Astrocyte (in vitro differentiated cells and primary cell): ENCODE data around the gene TREX2. TPM values are rescaled to one million over a fixed set of nuclear protein-coding genes. Genes with fewer than 3 reads are reported as not detected.

Experiments
- DNase-seq: peaks from one replicate; pipeline ENCODE4 v3.0.0-alpha.2; 2010; ENCODE audit warnings: low read depth
- FAIRE-seq: peaks from 2 replicates; lab custom pipeline; 2011; peaks lifted over from hg19 to GRCh38; lab: Jason Lieb, UNC
- H2AFZ ChIP-seq: 2 replicates; pipeline ENCODE4 v1.6.0; 2012; ENCODE audit warnings: low read depth, low read length, inconsistent platforms
- H3K27ac ChIP-seq: 2 replicates; pipeline ENCODE4 v1.5.1; 2011; ENCODE audit warnings: low read depth, low read length, inconsistent platforms
- H3K27me3 ChIP-seq: 2 replicates; pipeline ENCODE4 v1.6.0; 2011; ENCODE audit warnings: low read length, inconsistent platforms; ENCODE audit not compliant: insufficient read depth
- H3K36me3 ChIP-seq: 2 replicates; pipeline ENCODE4 v1.5.1; 2011; ENCODE audit warnings: low read length, inconsistent platforms; ENCODE audit not compliant: insufficient read depth
- H3K4me1 ChIP-seq: 2 replicates; pipeline ENCODE4 v1.5.1; 2011; ENCODE audit warnings: low read length, inconsistent platforms; ENCODE audit not compliant: insufficient read depth
- H3K4me2 ChIP-seq: 2 replicates; pipeline ENCODE4 v1.6.0; 2012; ENCODE audit warnings: low read length, inconsistent platforms
- H3K4me3 ChIP-seq: 2 replicates; pipeline ENCODE4 v1.5.1; 2011; ENCODE audit warnings: low read depth, mild to moderate bottlenecking, low read length, inconsistent platforms; ENCODE audit not compliant: insufficient read depth
- H3K79me2 ChIP-seq: 2 replicates; pipeline ENCODE4 v1.6.0; 2012; ENCODE audit warnings: mild to moderate bottlenecking, low read length, inconsistent platforms; ENCODE audit not compliant: insufficient read depth
- H3K9ac ChIP-seq: 2 replicates; pipeline ENCODE4 v1.6.0; 2012; ENCODE audit warnings: mild to moderate bottlenecking, low read length, inconsistent platforms
- H3K9me3 ChIP-seq: 2 replicates; pipeline ENCODE4 v1.5.1; 2012; ENCODE audit warnings: low read depth, mild to moderate bottlenecking, low read length, inconsistent platforms; ENCODE audit not compliant: insufficient read depth
- H4K20me1 ChIP-seq: 2 replicates; pipeline ENCODE4 v1.6.0; 2012; ENCODE audit warnings: low read length, inconsistent platforms; ENCODE audit not compliant: insufficient read depth
- H3K27ac Mint-ChIP-seq: one replicate; pipeline ENCODE4 v1.8.0; 2021; ENCODE audit warnings: mild to moderate bottlenecking, mixed read lengths; ENCODE audit not compliant: unreplicated experiment
- H3K27me3 Mint-ChIP-seq: one replicate; pipeline ENCODE4 v1.8.0; 2021; ENCODE audit warnings: low read depth, mixed read lengths; ENCODE audit not compliant: unreplicated experiment
- H3K36me3 Mint-ChIP-seq: one replicate; pipeline ENCODE4 v1.8.0; 2021; ENCODE audit warnings: low read depth, mixed read lengths; ENCODE audit not compliant: unreplicated experiment
- H3K4me1 Mint-ChIP-seq: one replicate; pipeline ENCODE4 v1.8.0; 2021; ENCODE audit warnings: low read depth, mixed read lengths; ENCODE audit not compliant: unreplicated experiment
- H3K4me3 Mint-ChIP-seq: one replicate; pipeline ENCODE4 v1.8.0; 2021; ENCODE audit warnings: mild to moderate bottlenecking, moderate library complexity, mixed read lengths; ENCODE audit not compliant: unreplicated experiment
- H3K9me3 Mint-ChIP-seq: one replicate; pipeline ENCODE4 v1.8.0; 2021; ENCODE audit warnings: mild to moderate bottlenecking, mixed read lengths; ENCODE audit not compliant: unreplicated experiment
- CTCF ChIP-seq: IDR thresholded peaks from 2 replicates; pipeline ENCODE4 v1.5.1; 2011; ENCODE audit warnings: low read depth, mild to moderate bottlenecking, inconsistent platforms, low read length, moderate library complexity; ENCODE audit not compliant: insufficient read depth
- EZH2 ChIP-seq: IDR thresholded peaks from 2 replicates; pipeline ENCODE4 v1.6.1; 2012; ENCODE audit warnings: mild to moderate bottlenecking, low read length, inconsistent platforms; ENCODE audit not compliant: insufficient read depth
- total RNA-seq: library from RNA; stranded (reverse); gene quantifications from 2 replicates; pipeline ENCODE4 v1.2.1, GENCODE V29; 2021

The TREX2 gene
- total RNA-seq, 1 donor from 2014 or later: 0.36 TPM

GRCh38 chrX:153433781-153434285 lies 12.0 kb downstream of the TREX2 start:
- FAIRE-seq (no peak), DNase-seq (no peak)
- Histone ChIP-seq H3K4me3 (no peak overlapping the region), H3K27me3 (no peaks in the 10 kb centered on the region), H3K36me3 (no peaks in the 10 kb centered on the region), H3K4me1 (no peaks in the 10 kb centered on the region), H3K79me2 (no peaks in the 10 kb centered on the region), H4K20me1 (no peaks in the 10 kb centered on the region), H3K4me2 (no peak overlapping the region), H3K9ac (no peak overlapping the region), H2AFZ (no peak overlapping the region), H3K27ac (no peak overlapping the region), H3K9me3 (no peaks in the 10 kb centered on the region)
- Mint-ChIP-seq H3K9me3 (no peaks in the 10 kb centered on the region), H3K4me1 (no peaks in the 10 kb centered on the region), H3K4me3 (no peak overlapping the region), H3K27me3 (peaks cover 3% of the 10 kb centered on the region), H3K27ac (no peak overlapping the region), H3K36me3 (no peaks in the 10 kb centered on the region)
- TF ChIP-seq CTCF (no peak), EZH2 (no peak)

GRCh38 chrX:153433161-153433680 lies 12.6 kb downstream of the TREX2 start:
- H3K9me3 ChIP-seq: no peaks in the 10 kb centered on the region
- no peak overlapping the region for H3K4me3 ChIP-seq
- TF ChIP-seq CTCF (no peak), EZH2 (no peak)
- no peaks in the 10 kb centered on the region for H3K36me3 ChIP-seq
- Mint-ChIP-seq H3K27me3 (peaks cover 5% of the 10 kb centered on the region), H3K4me1 (no peaks in the 10 kb centered on the region), H3K9me3 (no peaks in the 10 kb centered on the region), H3K27ac (no peak overlapping the region), H3K4me3 (no peak overlapping the region), H3K36me3 (no peaks in the 10 kb centered on the region)
- FAIRE-seq (no peak), DNase-seq (no peak)
- H3K79me2 ChIP-seq: no peaks in the 10 kb centered on the region
- no peak overlapping the region for H2AFZ ChIP-seq
- no peak overlapping the region for H3K9ac ChIP-seq
- H3K4me1 ChIP-seq: no peaks in the 10 kb centered on the region
- no peak overlapping the region for H3K27ac ChIP-seq
- no peaks in the 10 kb centered on the region for H4K20me1 ChIP-seq
- no peak overlapping the region for H3K4me2 ChIP-seq
- no peaks in the 10 kb centered on the region for H3K27me3 ChIP-seq

GRCh38 chrX:153430796-153431195 lies 15.1 kb downstream of the TREX2 start:
- H3K27me3 ChIP-seq: no peaks in the 10 kb centered on the region
- Mint-ChIP-seq H3K27me3 (peaks cover 4% of the 10 kb centered on the region), H3K9me3 (peaks cover 5% of the 10 kb centered on the region), H3K4me1 (no peaks in the 10 kb centered on the region), H3K4me3 (no peak overlapping the region), H3K27ac (no peak overlapping the region), H3K36me3 (no peaks in the 10 kb centered on the region)
- TF ChIP-seq CTCF: no peak
- TF ChIP-seq EZH2: no peak
- no peak overlapping the region for H3K4me3 ChIP-seq
- FAIRE-seq (no peak), DNase-seq (no peak)
- no peak overlapping the region for H3K4me2 ChIP-seq
- H3K79me2 ChIP-seq: no peaks in the 10 kb centered on the region
- no peak overlapping the region for H3K27ac ChIP-seq
- H3K36me3 ChIP-seq: no peaks in the 10 kb centered on the region
- no peak overlapping the region for H2AFZ ChIP-seq
- H3K9me3 ChIP-seq: no peaks in the 10 kb centered on the region
- H3K9ac ChIP-seq: no peak overlapping the region
- no peaks in the 10 kb centered on the region for H3K4me1 ChIP-seq
- H4K20me1 ChIP-seq: no peaks in the 10 kb centered on the region
